ENCODE data around the gene HIPK1. TPM values are rescaled to one million over a fixed set of nuclear protein-coding genes. Genes with fewer than 3 reads are reported as not detected.

The HIPK1 gene
- total RNA-seq: 31.3 and 33.3 TPM in 2 replicates

GRCh38 chr1:113928941-113929749 is at the start of gene HIPK1:
TSS of gene HIPK1 (plus strand) at chr1:113929324.

GRCh38 chr1:113887402-113888175 is 41.5 kb upstream of the HIPK1 start, which contains the start of gene BCL2L15:
TSS of gene BCL2L15 (minus strand) at chr1:113887581. CDS start at chr1:113887375, 206 bp downstream.

GRCh38 chr1:113904674-113905434 is 24.3 kb upstream of the HIPK1 start, which contains the start of the genes AP4B1 and DCLRE1B:
TSS of gene AP4B1 (minus strand) at chr1:113904799. CDS start at chr1:113904717, 82 bp downstream.
TSS of gene DCLRE1B (plus strand) at chr1:113905326. CDS start at chr1:113905587, 261 bp downstream.

GRCh38 chr1:113978863-113979702 is 50.0 kb downstream of the HIPK1 start, which contains the start of gene OLFML3:
TSS of gene OLFML3 (plus strand) at chr1:113979474. CDS start at chr1:113979517, 43 bp downstream.

Other genes with a start within 250 kb of the HIPK1 start
- 28.0 and 36.2 TPM in 2 replicates for gene PHTF1, start 169.8 kb upstream of the HIPK1 start, total RNA-seq
- 11.3 and 15.0 TPM in 2 replicates for gene RSBN1, start 116.8 kb upstream of the HIPK1 start, total RNA-seq
- not detected in 2 replicates for gene PTPN22, start 57.6 kb upstream of the HIPK1 start, total RNA-seq
- gene BCL2L15, start 41.7 kb upstream of the HIPK1 start, total RNA-seq: 0.09 and 0.11 TPM in 2 replicates
- 15.9 and 19.4 TPM in 2 replicates for gene AP4B1, start 24.5 kb upstream of the HIPK1 start, total RNA-seq
- 1.3 and 1.5 TPM in 2 replicates for gene DCLRE1B, start 24.0 kb upstream of the HIPK1 start, total RNA-seq
- gene OLFML3, start 50.1 kb downstream of the HIPK1 start, total RNA-seq: 1.4 and 10.0 TPM in 2 replicates
- gene SYT6, start 224.5 kb downstream of the HIPK1 start, total RNA-seq: not detected in 2 replicates

All from dermis lymphatic vessel endothelial cell (primary cell).